Right renal pelvis (tissue), 4 donors: ENCODE measurements around the gene TCF12. TPM values are rescaled to one million over a fixed set of nuclear protein-coding genes. Genes with fewer than 3 reads are reported as not detected.
"Not testable (repeated sequence)": the region's sequence is repeated elsewhere in the genome, so short reads cannot be mapped to it uniquely, and the experiment has no call there.

ENCODE experiments used
- DNase-seq, 4 donors: peaks; one replicate each; pipeline ENCODE4 v3.0.0-alpha.2; 2013; ENCODE audit warnings: low read depth in 4 of 4, low spot score in 3 of 4, missing footprints in 1 of 4
- polyA plus RNA-seq, 4 donors: library from polyadenylated mRNA; unstranded; fragments of 120-200 nt; gene quantifications; one replicate each; pipeline ENCODE4 v1.2.1, GENCODE V29; 2013; ENCODE audit not compliant: insufficient read length in 4 of 4

The TCF12 gene
- polyA plus RNA-seq, 4 donors: 138 to 207 (median 199) TPM

GRCh38 chr15:56972016-56972415 is 53.6 kb downstream of the TCF12 start:
- DNase-seq: no peak

GRCh38 chr15:56972426-56972825 is 54.0 kb downstream of the TCF12 start:
- DNase-seq: no peak

GRCh38 chr15:56973463-56973862 is 55.0 kb downstream of the TCF12 start:
- no peak for DNase-seq

- DNase-seq: no peak
These were observed 58.8 kb downstream of the TCF12 start for GRCh38 chr15:56977232-56977631.

GRCh38 chr15:56978898-56979662 is 60.6 kb downstream of the TCF12 start:
- no peak for DNase-seq

- DNase-seq: no peak
These were observed 62.0 kb downstream of the TCF12 start for GRCh38 chr15:56980473-56980872.

- no peak for DNase-seq
These were observed 62.7 kb downstream of the TCF12 start for GRCh38 chr15:56981160-56981559.

GRCh38 chr15:56982987-56983386 is 64.5 kb downstream of the TCF12 start:
- no peak for DNase-seq

- DNase-seq: no peak
These were observed 66.4 kb downstream of the TCF12 start for GRCh38 chr15:56984681-56985481.

- no peak for DNase-seq
These were observed 67.4 kb downstream of the TCF12 start for GRCh38 chr15:56985856-56986255.

- no peak for DNase-seq
These were observed 68.8 kb downstream of the TCF12 start for GRCh38 chr15:56987286-56987685.

- no peak for DNase-seq
These were observed 69.8 kb downstream of the TCF12 start for GRCh38 chr15:56988219-56988618.

GRCh38 chr15:56989411-56989924 is 71.0 kb downstream of the TCF12 start:
- DNase-seq: no peak

GRCh38 chr15:56991017-56991416 is 72.6 kb downstream of the TCF12 start:
- DNase-seq: no peak

- no peak for DNase-seq
These were observed 74.3 kb downstream of the TCF12 start for GRCh38 chr15:56992725-56993124.

- no peak for DNase-seq
These were observed 75.8 kb downstream of the TCF12 start for GRCh38 chr15:56994280-56994679.

GRCh38 chr15:56996093-56996492 is 77.6 kb downstream of the TCF12 start:
- no peak for DNase-seq

GRCh38 chr15:56996746-56997470 is 78.5 kb downstream of the TCF12 start:
- DNase-seq: no peak

- no peak for DNase-seq
These were observed 85.0 kb downstream of the TCF12 start for GRCh38 chr15:57003418-57003817.

- DNase-seq: no peak
These were observed 86.8 kb downstream of the TCF12 start for GRCh38 chr15:57005244-57005643.

- DNase-seq: not testable (repeated sequence)
These were observed 89.4 kb downstream of the TCF12 start for GRCh38 chr15:57007797-57008196.
